T-cell (primary cell): ENCODE results near the gene ACVR1B. TPM values are rescaled to one million over a fixed set of nuclear protein-coding genes. Genes with fewer than 3 reads are reported as not detected.

Experiments used
- ATAC-seq, 4 experiments: fragments of 200-7000 bp in 3 of 4; fragments of 150-1000 bp in 1 of 4; cut with Tn5 transposase; replicated peaks in 1 of 4; 1 replicate in 3 of 4; 2 replicates in 1 of 4; pipeline ENCODE4 v1.10.0; 2021; ENCODE audit warnings: moderate library complexity in 3 of 4, mild to moderate bottlenecking in 2 of 4, moderate number of reproducible peaks in 1 of 4
- CTCF ChIA-PET, 2 donors: fragments of 300-600 bp; sonication (Branson Sonifier 250); formaldehyde crosslinking; loops; one replicate each; lab custom pipeline; 2022; ENCODE audit warnings: antibody characterized with exemption in 2 of 2; lab: Charles Lee
- POLR2A ChIA-PET, 2 donors: fragments of 300-600 bp; sonication (Branson Sonifier 250); formaldehyde crosslinking; loops; one replicate each; lab custom pipeline; 2022; ENCODE audit warnings: antibody characterized with exemption in 2 of 2; lab: Charles Lee
- DNase-seq, 35 experiments: peaks; one replicate each; pipeline versions ENCODE4 v3.0.0 to v3.0.0-alpha.2; 2013 to 2023
- H3K27ac ChIP-seq: one replicate; pipeline ENCODE4 v1.5.1; 2013; ENCODE audit warnings: low read length
- H3K27me3 ChIP-seq, 2 experiments: replicated peaks in 1 of 2; 1 replicate in 1 of 2; 2 replicates in 1 of 2; pipeline versions ENCODE4 v1.6.1 to v1.7.0; 2013; ENCODE audit warnings: low read length in 1 of 2, mixed read lengths in 1 of 2; ENCODE audit not compliant: control insufficient read depth in 2 of 2, insufficient read depth in 2 of 2; ENCODE audit errors: extremely low read depth in 1 of 2
- H3K36me3 ChIP-seq, 2 donors: 1 replicate in 1 of 2; 2 replicates in 1 of 2; pipeline versions ENCODE4 v1.6.1 to v1.7.0; 2013; ENCODE audit warnings: low read length in 1 of 2; ENCODE audit not compliant: control insufficient read depth in 2 of 2, insufficient read depth in 1 of 2; ENCODE audit errors: extremely low read depth in 1 of 2
- H3K4me1 ChIP-seq, 2 experiments: 1 replicate in 1 of 2; 2 replicates in 1 of 2; pipeline versions ENCODE4 v1.6.1 to v1.7.0; 2013; ENCODE audit warnings: low read length in 2 of 2, mixed read lengths in 1 of 2; ENCODE audit not compliant: insufficient read depth in 2 of 2, control insufficient read depth in 1 of 2; ENCODE audit errors: extremely low read depth in 1 of 2
- H3K4me3 ChIP-seq, 2 donors: 1 replicate in 1 of 2; 2 replicates in 1 of 2; pipeline versions ENCODE4 v1.5.1 to v1.7.0; 2013; ENCODE audit warnings: mild to moderate bottlenecking in 2 of 2, low read length in 1 of 2, moderate library complexity in 1 of 2; ENCODE audit not compliant: control insufficient read depth in 1 of 2; ENCODE audit errors: extremely low read depth in 1 of 2
- H3K9me3 ChIP-seq: 2 replicates; pipeline ENCODE4 v1.7.0; 2013
- H3K27ac Mint-ChIP-seq, 2 donors: one replicate each; pipeline ENCODE4 v1.8.0; 2020 to 2021; ENCODE audit warnings: mild to moderate bottlenecking in 2 of 2, mixed read lengths in 2 of 2
- H3K27me3 Mint-ChIP-seq, 2 donors: one replicate each; pipeline ENCODE4 v1.8.0; 2021 to 2022; ENCODE audit warnings: mixed read lengths in 2 of 2
- H3K36me3 Mint-ChIP-seq: one replicate; pipeline ENCODE4 v1.8.0; 2021; ENCODE audit warnings: mixed read lengths
- H3K4me1 Mint-ChIP-seq, 3 donors: one replicate each; pipeline ENCODE4 v1.8.0; 2020 to 2022; ENCODE audit warnings: mixed read lengths in 3 of 3, mild to moderate bottlenecking in 1 of 3
- H3K4me3 Mint-ChIP-seq, 3 donors: one replicate each; pipeline ENCODE4 v1.8.0; 2020 to 2022; ENCODE audit warnings: mild to moderate bottlenecking in 3 of 3, mixed read lengths in 3 of 3, moderate library complexity in 3 of 3
- H3K9me3 Mint-ChIP-seq, 3 donors: one replicate each; pipeline ENCODE4 v1.8.0; 2020 to 2022; ENCODE audit warnings: mixed read lengths in 3 of 3
- WGBS: methylation state at CpG from one replicate; pipeline ENCODE4 v1.1.5; 2013; ENCODE audit warnings: missing lambda C conversion rate; ENCODE audit not compliant: insufficient coverage; 5-methylcytosine and 5-hydroxymethylcytosine counted together
- total RNA-seq, 35 experiments: library from RNA in 6 of 35; stranded (reverse) in 6 of 35; fragments of 120-200 nt in 1 of 35; gene quantifications; one replicate each; pipeline versions ENCODE4 v1.2.1 to v1.2.4 and lab custom pipeline; 2013 to 2026

ACVR1B gene
- total RNA-seq, 5 donors from 2014 or later (not counting 1 experiment from before 2014, with no cell fraction given), result 9.0 to 12.6 (median 11.8) TPM

- Histone ChIP-seq H3K4me3 (no peak overlapping the region), H3K27me3 (peaks cover 0 to 10% of the 10 kb centered on the region in 2 experiments), H3K36me3 (no peaks in the 10 kb centered on the region), H3K27ac (no peak overlapping the region), H3K4me1 (peaks cover 5 to 41% of the 10 kb centered on the region in 2 experiments), H3K9me3 (no peaks in the 10 kb centered on the region)
- Mint-ChIP-seq H3K9me3 (no peaks in the 10 kb centered on the region), H3K27me3 (no peaks in the 10 kb centered on the region), H3K4me3 (peak overlapping the region in 1 of 3 donors; percentile 70), H3K27ac (no peak overlapping the region), H3K4me1 (peaks cover 32 to 55% (median 41%) of the 10 kb centered on the region in 3 donors), H3K36me3 (no peaks in the 10 kb centered on the region)
- DNase-seq (no peak), ATAC-seq (no peak)
- WGBS, result no CpG with 5 or more reads among the region's 4 CpGs
- POLR2A ChIA-PET, result interaction anchor here in 1 of 2 donors (1.6 kb wide), 1 partner anchor 16 kb away, joined by 4 read pairs; the partner anchor contains the start of gene NR4A1
- CTCF ChIA-PET, result interaction anchor here in 1 of 2 donors (1.8 kb wide), 1 partner anchor 9 kb away, joined by 5 read pairs; no protein-coding TSS in a partner anchor
Measured at GRCh38 chr12:52035190-52035589, 83.7 kb downstream of the ACVR1B start.

GRCh38 chr12:52035926-52036325 lies 84.4 kb downstream of the ACVR1B start:
- POLR2A ChIA-PET, result interaction anchor here in 1 of 2 donors (1.6 kb wide), 1 partner anchor 15 kb away, joined by 4 read pairs; the partner anchor contains the start of gene NR4A1
- Histone ChIP-seq H3K27me3 (peaks cover 0 to 10% of the 10 kb centered on the region in 2 experiments), H3K4me1 (peaks cover 5 to 41% of the 10 kb centered on the region in 2 experiments), H3K27ac (no peak overlapping the region), H3K4me3 (no peak overlapping the region), H3K9me3 (no peaks in the 10 kb centered on the region), H3K36me3 (no peaks in the 10 kb centered on the region)
- H3K27ac Mint-ChIP-seq, result no peak overlapping the region
- peak overlapping the region; percentile 57 to 71 (median 70) for H3K4me3 Mint-ChIP-seq
- DNase-seq, result no peak
- no peak for ATAC-seq
- CTCF ChIA-PET, result interaction anchor here (1.0 to 2.0 kb wide), 3 partner anchors 9 to 13 kb away, joined by 3 to 20 read pairs (median 5); no protein-coding TSS in a partner anchor
- H3K27me3 Mint-ChIP-seq, result no peaks in the 10 kb centered on the region
- no peaks in the 10 kb centered on the region for H3K9me3 Mint-ChIP-seq
- WGBS, result no CpG with 5 or more reads among the region's 2 CpGs
- H3K4me1 Mint-ChIP-seq, result peaks cover 32 to 59% (median 41%) of the 10 kb centered on the region in 3 donors
- no peaks in the 10 kb centered on the region for H3K36me3 Mint-ChIP-seq

- peaks cover 34 to 65% (median 44%) of the 10 kb centered on the region in 3 donors for H3K4me1 Mint-ChIP-seq
- Histone ChIP-seq H3K4me1 (peaks cover 5 to 46% of the 10 kb centered on the region in 2 experiments), H3K27ac (peak overlapping the region; percentile 85), H3K9me3 (no peaks in the 10 kb centered on the region), H3K36me3 (no peaks in the 10 kb centered on the region), H3K27me3 (peaks cover 0 to 10% of the 10 kb centered on the region in 2 experiments), H3K4me3 (peak overlapping the region; percentile 49 to 51)
- ChIA-PET POLR2A (interaction anchor here (0.6 to 1.6 kb wide), 4 partner anchors 14 to 87 kb away, joined by 3 to 8 read pairs (median 4); partner anchors contain the start of genes NR4A1 (in 1 of the 2) and TAMALIN (in 1 of the 2)), CTCF (interaction anchor here (0.5 to 2.0 kb wide), 6 partner anchors 10 to 696 kb away, joined by 3 to 20 read pairs (median 4); no protein-coding TSS in a partner anchor)
- no peaks in the 10 kb centered on the region for H3K9me3 Mint-ChIP-seq
- ATAC-seq, result peak; percentile 66 to 70 (median 68)
- H3K27ac Mint-ChIP-seq, result no peak overlapping the region
- peak in 34 of 35 experiments; percentile 63 to 94 (median 82) for DNase-seq
- H3K27me3 Mint-ChIP-seq, result no peaks in the 10 kb centered on the region
- H3K36me3 Mint-ChIP-seq, result no peaks in the 10 kb centered on the region
- 2% methylated on average over 50 of the region's 53 CpGs for WGBS
- peak overlapping the region; percentile 44 to 71 (median 70) for H3K4me3 Mint-ChIP-seq
Measured at GRCh38 chr12:52036587-52037171, 85.2 kb downstream of the ACVR1B start.

GRCh38 chr12:52037248-52037861 lies 85.9 kb downstream of the ACVR1B start:
- peak overlapping the region; percentile 22 to 74 (median 70) for H3K4me3 Mint-ChIP-seq
- Histone ChIP-seq H3K36me3 (no peaks in the 10 kb centered on the region), H3K27ac (no peak overlapping the region), H3K9me3 (no peaks in the 10 kb centered on the region), H3K4me1 (peaks cover 9 to 50% of the 10 kb centered on the region in 2 experiments), H3K4me3 (peak overlapping the region in 1 of 2 donors; percentile 37), H3K27me3 (peaks cover 0 to 10% of the 10 kb centered on the region in 2 experiments)
- no peak overlapping the region for H3K27ac Mint-ChIP-seq
- WGBS, result 10% methylated on average over 47 of the region's 59 CpGs
- H3K36me3 Mint-ChIP-seq, result no peaks in the 10 kb centered on the region
- no peaks in the 10 kb centered on the region for H3K9me3 Mint-ChIP-seq
- H3K27me3 Mint-ChIP-seq, result no peaks in the 10 kb centered on the region
- no peak for DNase-seq
- ChIA-PET CTCF (interaction anchor here (0.6 to 2.0 kb wide), 4 partner anchors 12 to 31 kb away, joined by 3 to 20 read pairs (median 3); no protein-coding TSS in a partner anchor), POLR2A (interaction anchor here in 1 of 2 donors (1.0 kb wide), 1 partner anchor 31 kb away, joined by 3 read pairs; the partner anchor contains the start of gene TAMALIN)
- peaks cover 37 to 67% (median 48%) of the 10 kb centered on the region in 3 donors for H3K4me1 Mint-ChIP-seq
- peak in 1 of 4 experiments; percentile 1 for ATAC-seq

- DNase-seq, result no peak
- Mint-ChIP-seq H3K27ac (peak overlapping the region in 1 of 2 donors; percentile 42), H3K27me3 (no peaks in the 10 kb centered on the region), H3K4me3 (peak overlapping the region; percentile 22 to 74 (median 70)), H3K9me3 (no peaks in the 10 kb centered on the region), H3K4me1 (peaks cover 32 to 65% (median 45%) of the 10 kb centered on the region in 3 donors), H3K36me3 (no peaks in the 10 kb centered on the region)
- WGBS, result 92% methylated on average over 6 of the region's 6 CpGs
- ATAC-seq, result no peak
- ChIA-PET CTCF (interaction anchor here (0.7 to 2.1 kb wide), 2 partner anchors 9 to 12 kb away, joined by 4 to 6 read pairs; no protein-coding TSS in a partner anchor), POLR2A (interaction anchor here (0.6 to 1.0 kb wide), 2 partner anchors 12 to 54 kb away, joined by 3 to 4 read pairs; no protein-coding TSS in a partner anchor)
- Histone ChIP-seq H3K4me3 (no peak overlapping the region), H3K27ac (no peak overlapping the region), H3K36me3 (no peaks in the 10 kb centered on the region), H3K9me3 (no peaks in the 10 kb centered on the region), H3K4me1 (peaks cover 11 to 50% of the 10 kb centered on the region in 2 experiments), H3K27me3 (peaks cover 0 to 12% of the 10 kb centered on the region in 2 experiments)
Measured at GRCh38 chr12:52038447-52038846, 86.9 kb downstream of the ACVR1B start.
